Measurements from ENCODE around the gene CEACAM5. TPM values are rescaled to one million over a fixed set of nuclear protein-coding genes. Genes with fewer than 3 reads are reported as not detected.
A peak's percentile ranks its signal among the peaks of the same experiment; 100 is the strongest.

CEACAM5 gene
- polyA plus RNA-seq (ENCODE audit: insufficient read length in 4 of 4), result under 1 TPM; 0.04 to 0.40 (median 0.07) TPM

- DNase-seq (ENCODE audit: low read depth in 4 of 4, low spot score in 3 of 4), result no peak
These were observed at the start of gene CEACAM5 for GRCh38 chr19:41708481-41708880. CEACAM5 (plus strand) TSS chr19:41708626; CDS start chr19:41708732, 106 bp downstream.

DNA sequence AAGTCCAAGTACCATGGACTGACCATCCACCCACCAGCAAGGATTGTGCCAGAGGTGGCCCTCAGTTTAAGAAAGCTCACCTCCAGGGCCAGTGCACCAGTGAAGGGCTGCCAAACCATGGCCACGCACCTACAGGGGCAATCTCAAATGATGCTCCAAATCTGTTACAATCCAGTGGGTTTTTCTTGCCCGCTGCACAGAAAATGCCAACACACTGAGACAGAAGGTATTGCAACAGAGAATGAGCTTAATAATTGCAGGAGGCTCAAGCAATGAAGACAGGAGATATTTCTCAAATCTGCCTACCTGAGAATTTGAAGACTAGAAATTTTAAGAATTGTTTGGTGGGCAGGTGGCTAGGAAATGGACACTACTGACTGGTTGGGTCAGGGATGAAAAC is 42.4 kb upstream of the CEACAM5 start:
- no peak for DNase-seq (ENCODE audit: low read depth in 4 of 4, low spot score in 3 of 4)

DNA sequence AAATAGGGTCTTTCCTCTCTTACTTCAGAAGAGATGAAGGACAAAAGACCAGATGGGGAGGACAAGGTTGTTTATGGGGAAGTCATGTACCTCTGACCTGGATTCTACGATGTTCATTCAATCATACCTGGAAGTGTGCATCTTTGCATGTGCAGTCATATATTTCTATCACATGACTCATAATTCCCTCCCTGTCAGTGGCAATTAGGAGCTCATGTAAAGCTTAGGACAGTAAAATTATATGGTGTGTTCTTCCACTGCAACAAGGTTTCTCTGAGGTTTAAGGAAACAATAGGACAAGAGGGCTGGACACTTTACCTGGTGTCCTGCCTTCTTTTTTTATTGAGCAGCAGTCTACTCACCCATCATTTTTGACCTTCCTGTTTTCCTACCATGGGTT is 40.1 kb upstream of the CEACAM5 start:
- DNase-seq (ENCODE audit: low read depth in 4 of 4, low spot score in 3 of 4), result no peak

GRCh38 chr19:41670755-41671154 is 37.7 kb upstream of the CEACAM5 start:
- no peak for DNase-seq (ENCODE audit: low read depth in 4 of 4, low spot score in 3 of 4)

GRCh38 chr19:41671486-41671885 is 36.9 kb upstream of the CEACAM5 start:
- DNase-seq (ENCODE audit: low read depth in 4 of 4, low spot score in 3 of 4), result no peak

DNA sequence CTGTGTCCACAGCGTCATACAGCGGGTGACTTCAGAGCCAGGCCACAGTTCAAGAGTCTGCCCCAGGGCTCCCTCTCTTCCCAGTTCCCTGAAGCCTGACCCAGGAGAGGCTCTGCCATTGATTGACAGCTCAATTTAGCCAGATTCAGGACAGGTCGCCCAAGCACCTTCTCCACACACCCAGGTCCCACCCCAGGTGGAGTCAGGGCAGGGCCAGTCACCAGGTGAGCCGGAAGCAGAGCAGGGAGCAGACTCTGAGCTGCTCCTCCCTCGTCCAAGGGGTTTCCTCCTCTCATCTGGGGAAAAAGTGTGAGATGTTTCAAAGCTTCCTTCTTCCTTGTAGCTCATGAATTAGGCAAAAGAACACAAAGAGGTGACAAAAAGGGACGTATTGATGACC is 26.0 kb upstream of the CEACAM5 start:
- no peak for DNase-seq (ENCODE audit: low read depth in 4 of 4, low spot score in 3 of 4)

DNA sequence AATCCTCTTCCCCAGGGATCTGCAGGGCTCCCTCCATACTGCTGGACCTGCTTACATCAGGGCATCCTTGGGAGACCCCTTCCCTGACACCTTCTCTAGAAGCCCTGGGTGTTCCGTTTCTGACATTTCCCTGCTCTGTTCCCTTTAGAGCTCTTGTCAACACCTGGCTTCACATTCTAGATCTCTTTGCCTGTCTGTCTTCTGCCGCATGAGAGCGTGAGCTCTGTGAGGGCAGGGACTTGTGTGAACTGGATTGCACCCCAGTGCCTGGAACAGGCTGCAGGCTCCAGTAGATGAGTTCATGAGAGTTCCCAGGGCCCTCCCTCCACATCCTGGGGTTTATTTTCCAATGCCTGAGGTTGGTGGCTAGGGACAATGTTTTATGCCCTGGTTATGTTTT is 21.0 kb upstream of the CEACAM5 start:
- DNase-seq (ENCODE audit: low read depth in 4 of 4, low spot score in 3 of 4), result no peak

DNA sequence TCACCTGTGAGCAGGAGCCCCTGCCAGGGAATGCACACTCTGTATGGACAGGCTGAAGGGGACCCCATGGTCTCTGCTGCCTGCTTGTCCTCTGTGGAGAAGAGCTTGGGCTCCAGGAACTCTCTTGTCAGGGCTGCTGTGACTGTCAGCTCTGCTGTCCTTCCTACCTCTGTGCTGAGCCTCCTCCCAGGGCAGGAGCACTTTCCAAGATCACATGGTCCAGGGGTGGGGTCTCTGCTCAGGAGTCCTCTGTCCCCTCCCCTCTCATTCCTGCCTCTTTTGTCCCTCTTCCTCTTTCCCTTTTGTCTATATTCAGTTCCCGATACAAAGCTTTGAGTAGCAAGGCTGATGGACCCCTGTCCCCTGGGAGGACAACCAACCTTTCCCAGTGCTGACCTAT is 20.3 kb upstream of the CEACAM5 start, which contains the start of gene CEACAM7:
Gene CEACAM7, minus strand, starts transcription at position 173 of the 400 bp plus-strand sequence. Its CDS starts 105 bp downstream, at position 68.
- DNase-seq (ENCODE audit: low read depth in 4 of 4, low spot score in 3 of 4), result no peak

DNA sequence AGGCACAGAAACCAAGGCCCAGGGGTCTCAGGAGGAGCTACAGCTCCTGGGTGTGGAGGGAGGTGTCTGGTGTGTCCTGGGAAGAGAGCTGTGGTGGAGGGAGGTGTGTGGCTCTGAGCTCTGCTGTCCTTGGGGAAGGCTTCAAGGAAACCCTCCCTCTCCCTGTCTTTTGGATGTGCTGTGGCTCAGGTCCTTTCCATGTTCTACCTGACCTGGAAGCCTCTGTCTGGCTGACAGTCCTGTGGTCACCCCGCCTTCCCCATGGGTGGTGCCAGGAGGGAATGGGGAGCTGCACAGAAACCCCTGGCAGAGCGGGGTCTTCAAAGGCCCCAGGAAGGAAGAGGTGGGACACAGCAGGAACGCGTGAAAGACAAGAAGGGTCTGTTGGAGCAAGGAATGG is 19.7 kb upstream of the CEACAM5 start:
- no peak for DNase-seq (ENCODE audit: low read depth in 4 of 4, low spot score in 3 of 4)

GRCh38 chr19:41689993-41690800 is 18.2 kb upstream of the CEACAM5 start:
- DNase-seq (ENCODE audit: low read depth in 4 of 4, low spot score in 3 of 4), result no peak

DNA sequence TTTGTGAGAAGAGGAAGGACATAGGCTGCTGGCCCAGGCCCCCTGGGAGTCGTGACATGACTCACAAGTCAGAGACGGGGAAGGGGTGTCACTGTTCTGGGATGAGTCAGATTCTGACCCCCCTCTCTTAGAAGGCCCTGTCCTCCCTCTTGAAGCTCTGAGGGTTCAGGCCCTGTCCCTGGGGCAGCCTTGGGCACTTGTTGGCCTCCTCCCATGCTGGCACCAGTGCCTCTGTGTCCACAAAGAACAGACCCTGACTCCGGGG is 17.7 kb upstream of the CEACAM5 start:
- DNase-seq (ENCODE audit: low read depth in 4 of 4, low spot score in 3 of 4), result no peak

DNA sequence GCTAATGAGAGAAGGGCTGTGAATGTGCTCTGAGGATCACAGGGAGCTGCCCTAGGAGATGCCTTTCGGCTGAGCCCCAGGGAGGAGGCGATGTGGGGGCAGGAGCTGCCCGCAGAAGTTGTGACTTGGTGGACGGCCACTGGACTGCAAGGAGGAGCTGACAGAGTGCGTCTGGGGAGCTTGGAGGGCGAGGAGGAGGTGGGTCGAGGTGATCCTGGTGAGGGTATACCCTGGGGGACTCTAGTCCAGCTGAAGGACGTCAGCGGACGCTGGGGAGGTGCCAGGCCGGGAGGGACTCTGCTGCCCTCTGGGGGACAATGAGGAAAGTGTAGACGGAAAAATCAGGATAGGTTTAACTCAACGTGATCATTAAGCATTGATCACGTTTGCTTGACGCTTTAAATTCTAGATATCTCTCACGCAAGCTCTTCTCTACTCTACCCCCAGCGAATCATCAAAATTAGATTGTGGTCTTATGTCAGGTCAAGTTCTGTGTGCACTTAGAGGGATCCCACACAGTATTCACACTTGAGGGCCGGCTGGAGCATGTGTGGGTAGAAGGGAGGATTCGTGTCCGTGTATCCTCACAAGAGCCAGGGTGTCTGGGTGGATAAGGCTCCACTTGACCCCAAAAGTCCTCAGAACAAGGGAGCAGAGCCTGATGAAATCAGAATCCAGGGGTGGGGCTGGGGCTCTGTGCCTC is 17.0 kb upstream of the CEACAM5 start:
- DNase-seq (ENCODE audit: low read depth in 4 of 4, low spot score in 3 of 4), result no peak

DNA sequence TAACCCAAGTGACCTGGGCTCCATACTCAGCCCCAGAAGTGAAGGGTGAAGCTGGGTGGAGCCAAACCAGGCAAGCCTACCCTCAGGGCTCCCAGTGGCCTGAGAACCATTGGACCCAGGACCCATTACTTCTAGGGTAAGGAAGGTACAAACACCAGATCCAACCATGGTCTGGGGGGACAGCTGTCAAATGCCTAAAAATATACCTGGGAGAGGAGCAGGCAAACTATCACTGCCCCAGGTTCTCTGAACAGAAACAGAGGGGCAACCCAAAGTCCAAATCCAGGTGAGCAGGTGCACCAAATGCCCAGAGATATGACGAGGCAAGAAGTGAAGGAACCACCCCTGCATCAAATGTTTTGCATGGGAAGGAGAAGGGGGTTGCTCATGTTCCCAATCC is 14.2 kb upstream of the CEACAM5 start:
- no peak for DNase-seq (ENCODE audit: low read depth in 4 of 4, low spot score in 3 of 4)

GRCh38 chr19:41694831-41695635 is 13.4 kb upstream of the CEACAM5 start:
- DNase-seq (ENCODE audit: low read depth in 4 of 4, low spot score in 3 of 4), result no peak

DNA sequence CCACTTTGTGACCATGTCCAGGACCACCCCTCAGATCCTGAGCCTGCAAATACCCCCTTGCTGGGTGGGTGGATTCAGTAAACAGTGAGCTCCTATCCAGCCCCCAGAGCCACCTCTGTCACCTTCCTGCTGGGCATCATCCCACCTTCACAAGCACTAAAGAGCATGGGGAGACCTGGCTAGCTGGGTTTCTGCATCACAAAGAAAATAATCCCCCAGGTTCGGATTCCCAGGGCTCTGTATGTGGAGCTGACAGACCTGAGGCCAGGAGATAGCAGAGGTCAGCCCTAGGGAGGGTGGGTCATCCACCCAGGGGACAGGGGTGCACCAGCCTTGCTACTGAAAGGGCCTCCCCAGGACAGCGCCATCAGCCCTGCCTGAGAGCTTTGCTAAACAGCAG is 12.7 kb upstream of the CEACAM5 start:
- DNase-seq (ENCODE audit: low read depth in 4 of 4, low spot score in 3 of 4), result no peak

DNA sequence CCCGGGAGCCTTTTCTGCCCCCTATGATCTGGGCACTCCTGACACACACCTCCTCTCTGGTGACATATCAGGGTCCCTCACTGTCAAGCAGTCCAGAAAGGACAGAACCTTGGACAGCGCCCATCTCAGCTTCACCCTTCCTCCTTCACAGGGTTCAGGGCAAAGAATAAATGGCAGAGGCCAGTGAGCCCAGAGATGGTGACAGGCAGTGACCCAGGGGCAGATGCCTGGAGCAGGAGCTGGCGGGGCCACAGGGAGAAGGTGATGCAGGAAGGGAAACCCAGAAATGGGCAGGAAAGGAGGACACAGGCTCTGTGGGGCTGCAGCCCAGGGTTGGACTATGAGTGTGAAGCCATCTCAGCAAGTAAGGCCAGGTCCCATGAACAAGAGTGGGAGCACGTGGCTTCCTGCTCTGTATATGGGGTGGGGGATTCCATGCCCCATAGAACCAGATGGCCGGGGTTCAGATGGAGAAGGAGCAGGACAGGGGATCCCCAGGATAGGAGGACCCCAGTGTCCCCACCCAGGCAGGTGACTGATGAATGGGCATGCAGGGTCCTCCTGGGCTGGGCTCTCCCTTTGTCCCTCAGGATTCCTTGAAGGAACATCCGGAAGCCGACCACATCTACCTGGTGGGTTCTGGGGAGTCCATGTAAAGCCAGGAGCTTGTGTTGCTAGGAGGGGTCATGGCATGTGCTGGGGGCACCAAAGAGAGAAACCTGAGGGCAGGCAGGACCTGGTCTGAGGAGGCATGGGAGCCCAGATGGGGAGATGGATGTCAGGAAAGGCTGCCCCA is 11.8 kb upstream of the CEACAM5 start:
- peak in 3 of 4 donors; percentile 2 to 9 (median 4) for DNase-seq (ENCODE audit: low read depth in 4 of 4, low spot score in 3 of 4)

DNA sequence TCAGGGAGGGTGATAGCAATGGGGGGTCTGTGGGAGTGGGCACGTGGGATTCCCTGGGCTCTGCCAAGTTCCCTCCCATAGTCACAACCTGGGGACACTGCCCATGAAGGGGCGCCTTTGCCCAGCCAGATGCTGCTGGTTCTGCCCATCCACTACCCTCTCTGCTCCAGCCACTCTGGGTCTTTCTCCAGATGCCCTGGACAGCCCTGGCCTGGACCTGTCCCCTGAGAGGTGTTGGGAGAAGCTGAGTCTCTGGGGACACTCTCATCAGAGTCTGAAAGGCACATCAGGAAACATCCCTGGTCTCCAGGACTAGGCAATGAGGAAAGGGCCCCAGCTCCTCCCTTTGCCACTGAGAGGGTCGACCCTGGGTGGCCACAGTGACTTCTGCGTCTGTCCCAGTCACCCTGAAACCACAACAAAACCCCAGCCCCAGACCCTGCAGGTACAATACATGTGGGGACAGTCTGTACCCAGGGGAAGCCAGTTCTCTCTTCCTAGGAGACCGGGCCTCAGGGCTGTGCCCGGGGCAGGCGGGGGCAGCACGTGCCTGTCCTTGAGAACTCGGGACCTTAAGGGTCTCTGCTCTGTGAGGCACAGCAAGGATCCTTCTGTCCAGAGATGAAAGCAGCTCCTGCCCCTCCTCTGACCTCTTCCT is 11.1 kb upstream of the CEACAM5 start:
- DNase-seq (ENCODE audit: low read depth in 4 of 4, low spot score in 3 of 4), result no peak

- DNase-seq (ENCODE audit: low read depth in 4 of 4, low spot score in 3 of 4), result no peak
These were observed 9.6 kb upstream of the CEACAM5 start for GRCh38 chr19:41698746-41699230.

DNA sequence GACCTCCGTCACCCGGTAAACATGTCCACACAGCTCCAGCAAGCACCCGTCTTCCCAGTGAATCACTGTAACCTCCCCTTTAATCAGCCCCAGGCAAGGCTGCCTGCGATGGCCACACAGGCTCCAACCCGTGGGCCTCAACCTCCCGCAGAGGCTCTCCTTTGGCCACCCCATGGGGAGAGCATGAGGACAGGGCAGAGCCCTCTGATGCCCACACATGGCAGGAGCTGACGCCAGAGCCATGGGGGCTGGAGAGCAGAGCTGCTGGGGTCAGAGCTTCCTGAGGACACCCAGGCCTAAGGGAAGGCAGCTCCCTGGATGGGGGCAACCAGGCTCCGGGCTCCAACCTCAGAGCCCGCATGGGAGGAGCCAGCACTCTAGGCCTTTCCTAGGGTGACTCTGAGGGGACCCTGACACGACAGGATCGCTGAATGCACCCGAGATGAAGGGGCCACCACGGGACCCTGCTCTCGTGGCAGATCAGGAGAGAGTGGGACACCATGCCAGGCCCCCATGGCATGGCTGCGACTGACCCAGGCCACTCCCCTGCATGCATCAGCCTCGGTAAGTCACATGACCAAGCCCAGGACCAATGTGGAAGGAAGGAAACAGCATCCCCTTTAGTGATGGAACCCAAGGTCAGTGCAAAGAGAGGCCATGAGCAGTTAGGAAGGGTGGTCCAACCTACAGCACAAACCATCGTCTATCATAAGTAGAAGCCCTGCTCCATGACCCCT is 9.0 kb upstream of the CEACAM5 start:
- DNase-seq (ENCODE audit: low read depth in 4 of 4, low spot score in 3 of 4), result no peak

Data from right renal pelvis (tissue), 4 donors.